Osteoblast (primary cell): ENCODE data around the gene NFE2L2. TPM values are rescaled to one million over a fixed set of nuclear protein-coding genes. Genes with fewer than 3 reads are reported as not detected.
"Not testable (repeated sequence)": the region's sequence is repeated elsewhere in the genome, so short reads cannot be mapped to it uniquely, and the experiment has no call there.

Experiments used
- DNase-seq: peaks from one replicate; pipeline ENCODE4 v3.0.0; 2011; ENCODE audit warnings: low spot score, mixed read lengths; ENCODE audit not compliant: insufficient read length; ENCODE audit errors: missing footprints
- H2AFZ ChIP-seq: 2 replicates; pipeline ENCODE4 v1.6.0; 2011; ENCODE audit warnings: mild to moderate bottlenecking, low read length
- H3K27ac ChIP-seq: 2 replicates; pipeline ENCODE4 v1.5.1; 2011; ENCODE audit warnings: mild to moderate bottlenecking, low read depth, low read length, moderate library complexity
- H3K27me3 ChIP-seq: 2 replicates; pipeline ENCODE4 v1.6.0; 2012; ENCODE audit warnings: mild to moderate bottlenecking, control low read depth, inconsistent platforms, low read length, moderate library complexity; ENCODE audit not compliant: insufficient read depth
- H3K36me3 ChIP-seq: 2 replicates; pipeline ENCODE4 v1.5.1; 2011; ENCODE audit warnings: mild to moderate bottlenecking, low read length, control low read depth, moderate library complexity; ENCODE audit not compliant: insufficient read depth
- H3K4me1 ChIP-seq: 2 replicates; pipeline ENCODE4 v1.5.1; 2011; ENCODE audit warnings: mild to moderate bottlenecking, low read length, control low read depth, moderate library complexity; ENCODE audit not compliant: insufficient read depth
- H3K4me2 ChIP-seq: 2 replicates; pipeline ENCODE4 v1.6.0; 2011; ENCODE audit warnings: mild to moderate bottlenecking, low read length; ENCODE audit not compliant: insufficient read depth
- H3K4me3 ChIP-seq: fragments of 200-600 bp; sonication (generic); 3 replicates; pipeline ENCODE4 v1.5.1; 2012; ENCODE audit warnings: mild to moderate bottlenecking, low read length, inconsistent platforms; ENCODE audit not compliant: insufficient read depth
- H3K79me2 ChIP-seq: 2 replicates; pipeline ENCODE4 v1.6.0; 2012; ENCODE audit warnings: mild to moderate bottlenecking, low read length, control low read depth, inconsistent platforms; ENCODE audit not compliant: insufficient read depth
- H3K9me3 ChIP-seq: 2 replicates; pipeline ENCODE4 v1.5.1; 2011; ENCODE audit warnings: low read depth, low read length, control low read depth
- H4K20me1 ChIP-seq: 2 replicates; pipeline ENCODE4 v1.6.0; 2012; ENCODE audit warnings: mild to moderate bottlenecking, low read length, control low read depth; ENCODE audit not compliant: insufficient read depth
- CTCF ChIP-seq: IDR thresholded peaks from 2 replicates; pipeline ENCODE4 v1.5.1; 2011; ENCODE audit warnings: mild to moderate bottlenecking, low read depth, low read length, moderate library complexity; ENCODE audit errors: extremely low read depth
- total RNA-seq: library from RNA; depleted of rRNA; stranded (reverse); fragments of >200 nt; gene quantifications from 2 replicates; pipeline ENCODE4 v1.2.3, GENCODE V29; 2012

NFE2L2 gene
- total RNA-seq, 1 donor: 91.9 TPM

- H3K79me2 ChIP-seq: peaks cover 99% of the 10 kb centered on the region
- no peaks in the 10 kb centered on the region for H3K9me3 ChIP-seq
- no peak overlapping the region for H2AFZ ChIP-seq
- H3K4me2 ChIP-seq: no peak overlapping the region
- H3K27ac ChIP-seq: no peak overlapping the region
- peaks cover 32% of the 10 kb centered on the region for H3K4me1 ChIP-seq
- H4K20me1 ChIP-seq: peaks cover 67% of the 10 kb centered on the region
- no peak overlapping the region for H3K4me3 ChIP-seq
- DNase-seq: no peak
- no peak for TF ChIP-seq CTCF
- H3K36me3 ChIP-seq: peaks cover 22% of the 10 kb centered on the region
- no peaks in the 10 kb centered on the region for H3K27me3 ChIP-seq
These were observed 15.5 kb downstream of the NFE2L2 start for GRCh38 chr2:177249038-177249437.

GRCh38 chr2:177247693-177248262, 16.7 kb downstream of the NFE2L2 start:
- Histone ChIP-seq H3K4me2 (no peak overlapping the region), H3K36me3 (peaks cover 13% of the 10 kb centered on the region), H3K4me3 (no peak overlapping the region), H3K27me3 (no peaks in the 10 kb centered on the region), H3K27ac (no peak overlapping the region), H3K9me3 (no peaks in the 10 kb centered on the region), H3K4me1 (peaks cover 40% of the 10 kb centered on the region), H4K20me1 (peaks cover 59% of the 10 kb centered on the region), H3K79me2 (peaks cover 98% of the 10 kb centered on the region), H2AFZ (no peak overlapping the region)
- TF ChIP-seq CTCF: no peak
- no peak for DNase-seq

GRCh38 chr2:177246523-177247030, 17.9 kb downstream of the NFE2L2 start:
- not testable (repeated sequence) for H3K4me3 ChIP-seq, H3K4me2 ChIP-seq, DNase-seq, H3K36me3 ChIP-seq, H2AFZ ChIP-seq, H3K9me3 ChIP-seq, H3K27me3 ChIP-seq
- H3K27ac ChIP-seq: peak overlapping the region; percentile 97
- peaks cover 97% of the 10 kb centered on the region for H3K79me2 ChIP-seq
- peaks cover 49% of the 10 kb centered on the region for H4K20me1 ChIP-seq
- H3K4me1 ChIP-seq: peaks cover 47% of the 10 kb centered on the region

GRCh38 chr2:177246000-177246399, 18.5 kb downstream of the NFE2L2 start:
- H3K27ac ChIP-seq: peak overlapping the region; percentile 97
- no peak for TF ChIP-seq CTCF
- peaks cover 3% of the 10 kb centered on the region for H3K36me3 ChIP-seq
- peaks cover 97% of the 10 kb centered on the region for H3K79me2 ChIP-seq
- DNase-seq: peak; percentile 48
- no peak overlapping the region for H3K4me2 ChIP-seq
- peaks cover 44% of the 10 kb centered on the region for H4K20me1 ChIP-seq
- H3K27me3 ChIP-seq: no peaks in the 10 kb centered on the region
- no peak overlapping the region for H3K4me3 ChIP-seq
- H2AFZ ChIP-seq: no peak overlapping the region
- peaks cover 51% of the 10 kb centered on the region for H3K4me1 ChIP-seq
- no peaks in the 10 kb centered on the region for H3K9me3 ChIP-seq
